GM18867 (cell line): ENCODE results near the gene SRRT.
"Not testable (repeated sequence)": the region's sequence is repeated elsewhere in the genome, so short reads cannot be mapped to it uniquely, and the experiment has no call there.

ENCODE experiments used
- ATAC-seq: cut with Tn5 transposase; IDR thresholded peaks from one replicate; pipeline ENCODE4 v1.9.1; 2021; ENCODE audit warnings: mild to moderate bottlenecking, moderate library complexity; ENCODE audit not compliant: unreplicated experiment

SRRT gene

DNA sequence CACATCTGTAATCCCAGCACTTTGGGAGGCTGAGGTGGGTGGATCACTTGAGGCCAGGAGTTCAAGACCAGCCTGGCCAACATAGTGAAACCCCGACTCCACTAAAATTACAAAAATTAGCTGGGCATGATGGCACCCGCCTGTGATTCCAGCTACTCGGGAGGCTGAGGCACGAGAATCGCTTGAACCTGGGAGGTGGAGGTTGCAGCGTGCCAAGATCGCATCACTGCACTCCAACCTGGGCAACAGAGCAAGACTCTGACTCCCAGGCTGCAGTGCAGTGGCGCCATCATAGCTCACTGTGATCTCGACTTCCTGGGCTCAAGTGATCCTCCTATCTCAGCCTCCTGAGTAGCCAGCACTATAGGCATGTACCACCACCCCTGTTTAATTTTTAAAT lies 20.0 kb upstream of the SRRT start:
- not testable (repeated sequence) for ATAC-seq

GRCh38 chr7:100855515-100855914 lies 19.4 kb upstream of the SRRT start:
- no peak for ATAC-seq

DNA sequence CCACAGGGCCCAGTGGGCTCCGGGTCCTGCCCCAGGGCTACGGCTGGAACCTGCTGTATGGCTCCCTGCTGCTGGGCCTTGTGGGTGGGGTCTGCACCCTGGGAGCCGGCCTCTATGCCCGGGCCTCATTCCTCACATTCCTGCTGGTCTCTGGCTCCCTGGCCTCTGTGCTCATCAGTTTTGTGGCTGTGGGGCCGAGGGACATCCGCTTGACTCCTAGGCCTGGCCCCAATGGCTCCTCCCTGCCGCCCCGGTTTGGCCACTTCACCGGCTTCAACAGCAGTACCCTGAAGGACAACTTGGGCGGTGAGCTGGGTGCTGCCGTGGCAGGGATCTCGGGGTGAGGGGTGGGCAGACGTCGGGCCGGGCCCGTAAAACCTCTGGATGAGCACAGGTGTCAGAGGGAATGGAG lies 18.0 kb upstream of the SRRT start:
- ATAC-seq: no peak

GRCh38 chr7:100859856-100860255 lies 15.0 kb upstream of the SRRT start:
- ATAC-seq: no peak

GRCh38 chr7:100860702-100861615 lies 13.9 kb upstream of the SRRT start:
- no peak for ATAC-seq

GRCh38 chr7:100861616-100861985 lies 13.3 kb upstream of the SRRT start:
- no peak for ATAC-seq

- ATAC-seq: no peak
These were observed 11.4 kb upstream of the SRRT start for GRCh38 chr7:100863406-100863950.

GRCh38 chr7:100864263-100864845 lies 10.5 kb upstream of the SRRT start:
- no peak for ATAC-seq

DNA sequence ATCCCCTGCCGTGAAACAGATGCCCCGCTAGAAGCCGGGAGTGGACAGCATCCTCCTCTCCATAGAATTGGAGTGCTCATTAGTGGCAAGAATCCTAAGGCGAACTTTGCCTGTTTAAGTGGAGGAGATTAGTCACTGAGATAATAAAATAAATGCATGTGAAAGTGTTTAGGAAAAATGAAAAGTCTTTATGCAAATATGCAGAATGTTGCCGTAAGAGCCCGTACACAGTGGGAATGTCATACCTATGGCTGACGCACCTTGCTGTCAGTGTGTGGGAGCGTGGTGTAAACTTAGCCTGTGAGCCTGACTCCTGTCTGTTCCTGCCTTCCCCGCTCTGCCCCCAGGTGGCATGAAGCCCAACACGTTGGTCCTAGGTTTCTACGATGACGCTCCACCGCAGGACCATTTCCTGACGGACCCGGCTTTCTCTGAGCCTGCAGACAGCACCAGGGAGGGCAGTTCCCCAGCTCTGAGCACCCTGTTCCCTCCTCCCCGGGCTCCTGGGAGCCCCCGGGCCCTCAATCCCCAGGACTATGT lies 9.5 kb upstream of the SRRT start:
- ATAC-seq: no peak

- no peak for ATAC-seq
These were observed 8.8 kb upstream of the SRRT start for GRCh38 chr7:100865938-100866728.

- ATAC-seq: no peak
These were observed 8.2 kb upstream of the SRRT start for GRCh38 chr7:100866729-100867039.

DNA sequence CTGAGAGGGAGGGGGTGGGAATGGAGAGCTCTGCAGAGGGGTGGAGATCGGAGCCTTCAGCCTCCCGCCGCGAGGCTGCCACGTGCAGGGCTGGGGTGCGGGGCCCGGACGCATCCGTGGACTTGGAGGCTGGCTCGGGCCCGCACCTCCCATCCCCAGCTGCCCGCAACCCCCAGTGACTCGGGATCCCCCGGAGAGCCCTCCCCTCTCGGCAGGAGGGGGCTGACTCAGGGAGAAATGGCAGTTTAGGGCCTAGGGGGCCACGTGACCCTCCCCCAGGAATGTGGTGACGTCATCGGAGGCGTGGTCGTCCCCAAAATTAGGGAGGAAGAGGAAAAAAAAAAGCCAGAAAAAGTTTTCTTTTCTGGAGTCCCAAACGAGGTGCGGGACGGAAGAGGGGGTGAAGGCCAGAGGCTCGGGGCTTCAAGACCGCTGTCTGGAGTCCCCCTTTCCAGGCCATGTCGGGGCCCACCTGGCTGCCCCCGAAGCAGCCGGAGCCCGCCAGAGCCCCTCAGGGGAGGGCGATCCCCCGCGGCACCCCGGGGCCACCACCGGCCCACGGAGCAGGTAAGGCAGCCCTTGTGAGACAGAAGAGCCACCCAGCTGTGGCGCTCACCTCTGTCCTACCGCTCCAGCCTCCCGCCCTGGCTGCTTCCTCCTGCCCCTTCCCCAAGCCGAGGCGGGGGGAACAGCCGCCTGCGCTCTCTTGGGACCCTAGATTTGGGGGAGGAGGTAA lies 7.7 kb upstream of the SRRT start, which contains the start of gene TRIP6:
TRIP6 (plus strand) TSS at position 348 of the 736 bp plus-strand sequence; CDS start at position 459, 111 bp downstream.
- ATAC-seq: no peak

DNA sequence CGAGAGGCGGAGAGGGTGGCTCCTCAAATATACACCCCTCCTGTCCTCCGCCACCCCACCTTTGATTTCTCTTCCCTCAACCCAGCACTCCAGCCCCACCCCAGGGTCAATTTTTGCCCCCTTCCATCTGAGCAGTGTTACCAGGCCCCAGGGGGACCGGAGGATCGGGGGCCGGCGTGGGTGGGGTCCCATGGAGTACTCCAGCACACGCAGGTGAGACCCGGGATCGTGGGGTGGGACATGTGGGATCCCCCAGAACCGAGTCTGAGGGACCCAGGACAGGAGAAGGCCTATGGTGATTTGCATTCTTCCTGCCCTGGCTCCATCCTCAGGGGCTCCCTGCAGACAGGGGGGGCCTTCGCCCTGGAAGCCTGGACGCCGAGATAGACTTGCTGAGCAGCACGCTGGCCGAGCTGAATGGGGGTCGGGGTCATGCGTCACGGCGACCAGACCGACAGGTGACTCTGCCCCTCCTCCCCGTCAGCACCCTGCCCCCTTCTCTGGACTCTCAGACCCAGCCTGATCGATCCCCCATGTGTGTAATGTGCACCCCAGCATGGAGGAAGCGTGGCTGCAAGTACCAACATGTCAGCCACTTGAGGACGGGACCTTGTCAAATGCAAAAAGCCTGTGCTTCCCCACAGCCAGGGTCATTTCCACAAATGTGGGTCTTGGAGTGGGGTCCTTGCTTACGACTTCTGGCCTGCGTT lies 7.0 kb upstream of the SRRT start:
- no peak for ATAC-seq

DNA sequence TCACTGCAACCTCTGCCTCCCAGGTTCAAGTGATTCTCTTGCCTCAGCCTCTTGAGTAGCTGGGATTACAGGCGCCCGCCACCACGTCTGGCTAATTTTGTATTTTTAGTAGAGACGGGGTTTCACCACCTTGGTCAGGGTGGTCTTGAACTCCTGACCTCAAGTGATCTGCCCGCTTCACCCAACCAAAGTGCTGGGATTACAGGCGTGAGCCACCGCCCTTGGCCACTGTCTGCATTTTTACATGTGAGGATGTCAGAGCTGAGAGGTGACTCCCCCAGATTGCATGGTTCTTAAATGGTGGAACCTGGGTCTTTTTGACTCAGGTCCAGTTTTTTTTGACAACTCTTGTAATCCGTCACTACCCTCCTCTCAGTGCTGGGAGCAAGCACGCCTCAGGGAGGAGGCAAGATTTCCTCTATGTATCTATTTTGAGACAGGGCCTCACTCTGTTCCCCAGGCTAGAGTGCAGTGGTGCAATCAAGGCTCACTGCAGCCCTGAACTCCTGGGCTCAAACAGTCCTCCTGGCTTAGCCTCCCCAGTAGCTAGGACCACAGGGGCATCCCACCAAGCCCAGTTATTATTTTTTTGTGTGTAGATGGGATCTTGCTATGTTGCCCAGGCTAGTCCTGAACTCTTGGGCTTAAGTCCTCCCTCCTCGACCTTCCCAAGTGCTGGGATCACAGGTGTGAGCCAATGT lies 1.2 kb upstream of the SRRT start:
- no peak for ATAC-seq

GRCh38 chr7:100874300-100874576 lies 665 bp upstream of the SRRT start:
- no peak for ATAC-seq

DNA sequence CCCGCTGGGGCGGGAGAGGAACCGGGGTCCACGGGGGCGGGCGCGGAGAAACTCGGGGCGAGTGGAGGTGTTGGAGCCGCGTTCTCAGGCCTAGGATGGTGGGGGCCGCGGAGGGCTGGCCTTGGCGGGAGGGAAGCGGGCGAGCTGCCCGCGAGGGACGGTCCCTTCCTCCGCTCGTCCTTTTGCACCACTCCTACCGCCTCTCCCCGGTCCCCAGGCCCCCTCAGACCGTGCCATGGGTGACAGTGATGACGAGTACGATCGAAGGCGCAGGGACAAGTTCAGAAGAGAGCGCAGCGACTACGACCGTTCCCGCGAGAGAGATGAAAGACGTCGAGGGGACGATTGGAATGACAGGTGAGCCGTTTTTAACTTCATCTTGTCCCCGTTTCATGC lies 451 bp downstream of the SRRT start:
- peak; percentile 26 for ATAC-seq

- ATAC-seq: no peak
These were observed 3.1 kb downstream of the SRRT start for GRCh38 chr7:100878013-100878412.

GRCh38 chr7:100878685-100879084 lies 3.8 kb downstream of the SRRT start:
- no peak for ATAC-seq

- ATAC-seq: no peak
These were observed 4.9 kb downstream of the SRRT start for GRCh38 chr7:100879685-100880261.
